Activated CD8-positive, alpha-beta memory T cell treated with anti-CD3 and anti-CD28 coated beads, Interleukin-2, amount 50 U/mL, for 1 hour (primary cell): ENCODE results near the gene FAM9B.

Source experiments
- DNase-seq: peaks from one replicate; pipeline ENCODE4 v3.0.0-alpha.2; 2020; ENCODE audit errors: extremely low read depth

Gene FAM9B

DNA sequence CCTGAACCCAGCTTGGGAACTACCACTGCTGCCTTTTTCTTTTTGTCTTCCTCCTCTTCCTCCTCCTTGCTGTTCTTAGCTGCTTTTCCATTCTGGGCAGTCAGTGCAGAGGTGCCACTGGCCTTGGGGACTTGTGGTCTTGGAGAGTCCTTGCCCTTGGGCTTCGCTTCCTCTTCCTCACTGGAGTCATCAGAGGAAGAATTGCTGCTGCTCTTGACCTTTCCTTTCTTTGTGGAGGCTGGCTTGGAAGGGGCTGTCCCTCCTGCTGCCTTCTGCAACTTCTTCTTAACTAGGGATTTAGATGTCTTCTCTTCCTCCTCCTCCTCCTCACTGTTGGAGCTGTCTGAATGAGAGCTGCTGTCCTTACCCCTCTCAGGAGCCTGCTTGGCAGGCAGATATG lies 53.2 kb downstream of the FAM9B start:
- no peak for DNase-seq
